Measurements from ENCODE around the gene CTNND2.

Gene CTNND2

DNA sequence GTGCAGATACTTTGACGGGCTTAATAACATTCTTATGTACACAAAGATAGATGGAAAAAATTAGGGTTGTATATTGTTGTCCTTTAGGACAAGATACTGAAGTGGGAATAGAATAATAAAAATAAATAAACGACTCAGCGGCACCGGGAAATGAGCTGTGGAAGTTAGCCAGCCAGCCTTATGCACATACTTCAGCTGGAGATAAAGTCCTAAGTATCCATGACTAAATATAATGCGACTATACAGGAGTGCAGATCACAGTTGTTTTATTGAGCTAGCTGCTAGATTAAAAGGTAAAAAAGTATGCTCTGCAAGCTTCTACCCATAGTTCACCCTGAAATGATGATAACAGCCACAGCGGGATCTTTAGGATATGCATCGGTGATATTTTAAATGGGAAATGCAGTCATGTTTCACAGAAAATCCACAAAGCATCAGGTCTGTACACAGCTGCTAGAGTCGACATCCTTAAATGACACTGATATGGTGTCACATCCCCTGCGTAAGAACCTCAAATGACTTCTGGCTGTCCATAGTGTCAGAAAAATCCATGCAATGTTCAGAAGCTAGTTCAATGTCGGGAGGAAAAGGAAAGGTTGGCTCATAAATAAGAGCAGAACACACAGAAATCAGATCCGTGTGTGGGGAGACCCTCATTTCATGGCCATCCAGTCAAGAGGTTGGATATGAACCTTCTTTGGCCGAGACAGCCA lies 750.4 kb downstream of the CTNND2 start:
- no peak overlapping the region for H3K4me3 ChIP-seq (ENCODE audit: low read depth, low read length)
- no peak for TF ChIP-seq CTCF (IDR thresholded peaks at IDR 0.05; ENCODE audit: low read depth, low read length, missing control alignments)
- DNase-seq (ENCODE audit: low read depth): no peak

DNA sequence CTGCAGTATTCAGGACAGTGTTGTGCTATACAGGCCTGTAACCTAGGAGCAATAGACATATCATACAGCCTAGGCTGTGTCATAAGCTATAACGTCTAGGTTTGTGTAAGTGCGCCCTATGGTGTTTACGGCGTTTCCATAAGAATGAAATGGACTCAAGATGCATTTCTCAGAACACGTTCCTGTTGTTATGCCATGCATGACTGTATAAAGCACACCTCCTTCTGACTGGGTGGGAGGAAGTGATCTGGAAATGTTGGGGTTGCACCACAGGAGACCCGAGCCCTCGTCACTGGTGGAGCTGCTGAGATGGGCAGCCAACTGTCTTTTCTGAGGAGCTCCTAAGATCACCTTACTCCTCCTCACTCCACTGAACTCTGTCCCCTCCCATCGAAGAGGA lies 751.9 kb downstream of the CTNND2 start:
- no peak overlapping the region for H3K4me3 ChIP-seq (ENCODE audit: low read depth, low read length)
- TF ChIP-seq CTCF (IDR thresholded peaks at IDR 0.05; ENCODE audit: low read depth, low read length, missing control alignments): no peak
- DNase-seq (ENCODE audit: low read depth): no peak

GRCh38 chr5:11150976-11151375 lies 753.3 kb downstream of the CTNND2 start:
- no peak overlapping the region for H3K4me3 ChIP-seq (ENCODE audit: low read depth, low read length)
- DNase-seq (ENCODE audit: low read depth): no peak
- TF ChIP-seq CTCF (IDR thresholded peaks at IDR 0.05; ENCODE audit: low read depth, low read length, missing control alignments): no peak

GRCh38 chr5:11148810-11149539 lies 755.3 kb downstream of the CTNND2 start:
- TF ChIP-seq CTCF (IDR thresholded peaks at IDR 0.05; ENCODE audit: low read depth, low read length, missing control alignments): no peak
- DNase-seq (ENCODE audit: low read depth): no peak
- no peak overlapping the region for H3K4me3 ChIP-seq (ENCODE audit: low read depth, low read length)

DNA sequence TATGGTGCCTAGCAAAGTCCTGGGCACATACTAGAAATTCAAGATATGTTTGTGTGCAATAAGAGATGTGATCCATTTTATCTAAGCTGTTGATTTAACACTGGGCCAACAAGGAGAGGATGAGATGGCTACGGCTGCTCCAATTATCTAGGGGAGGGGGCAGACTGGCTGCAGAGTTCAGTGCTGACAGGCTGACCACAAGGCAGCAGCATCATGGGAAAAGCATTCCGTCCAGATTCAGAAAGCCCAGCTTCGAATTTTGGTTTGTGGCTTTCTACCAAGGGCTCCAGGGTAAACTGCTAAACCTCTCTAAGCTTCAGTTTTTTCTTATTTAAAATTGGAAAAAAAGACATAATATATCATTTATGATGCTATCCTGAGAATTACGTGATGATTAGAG lies 758.1 kb downstream of the CTNND2 start:
- DNase-seq (ENCODE audit: low read depth): no peak
- TF ChIP-seq CTCF (IDR thresholded peaks at IDR 0.05; ENCODE audit: low read depth, low read length, missing control alignments): no peak
- no peak overlapping the region for H3K4me3 ChIP-seq (ENCODE audit: low read depth, low read length)

- no peak for TF ChIP-seq CTCF (IDR thresholded peaks at IDR 0.05; ENCODE audit: low read depth, low read length, missing control alignments)
- peak; percentile 1 for DNase-seq (ENCODE audit: low read depth)
- no peak overlapping the region for H3K4me3 ChIP-seq (ENCODE audit: low read depth, low read length)
These were observed 760.6 kb downstream of the CTNND2 start for GRCh38 chr5:11143456-11144267.

Measured in GM12864 (cell line).